DMS 273 (cell line): ENCODE measurements around the gene PPARA.

ENCODE experiments used
- DNase-seq: peaks from one replicate; lab custom pipeline; 2025; ENCODE audit not compliant: unreplicated experiment; lab: John Stamatoyannopoulos, UW

PPARA gene

GRCh38 chr22:46290121-46290842 lies 140.0 kb downstream of the PPARA start:
- no peak for DNase-seq

- DNase-seq: no peak
Observed at GRCh38 chr22:46290843-46291785, 140.8 kb downstream of the PPARA start.

- DNase-seq: no peak
Observed at GRCh38 chr22:46292173-46292572, 141.8 kb downstream of the PPARA start.

GRCh38 chr22:46292732-46293131 lies 142.4 kb downstream of the PPARA start:
- DNase-seq: no peak
